ENCODE measurements around the gene PARD3B.

DNA sequence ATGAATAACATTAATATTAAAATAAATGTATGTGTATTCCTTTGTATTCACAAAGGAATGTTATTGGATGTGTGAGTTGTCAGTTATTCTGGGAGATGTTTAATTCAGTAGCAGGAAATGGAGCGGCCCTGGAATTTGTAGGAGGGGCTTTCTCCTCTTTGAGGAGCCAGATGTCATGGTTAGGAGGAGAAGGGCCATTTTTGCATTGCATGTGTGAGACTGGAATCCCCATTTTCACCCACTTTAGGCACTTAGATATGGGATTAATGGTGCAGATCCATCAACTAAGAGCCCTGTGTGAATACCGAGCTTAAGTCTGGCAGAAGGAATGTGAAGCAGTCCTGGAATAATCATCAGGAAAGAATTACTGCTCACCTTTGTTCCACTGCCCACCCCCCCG lies 439.2 kb downstream of the PARD3B start:
- no peak for TF ChIP-seq CTCF (conservative IDR thresholded peaks at IDR 0.05; ENCODE audit: low read depth, low read length)
- TF ChIP-seq EZH2 (IDR thresholded peaks at IDR 0.05; ENCODE audit: borderline replicate concordance, low read depth, low read length, poor library complexity, severe bottlenecking), result no peak

All from A673 (cell line).